Ishikawa (cell line): Measurements from ENCODE around the gene PCIF1.
A peak's percentile ranks its signal among the peaks of the same experiment; 100 is the strongest.

ENCODE experiments used
- CEBPB ChIP-seq: IDR thresholded peaks from 2 replicates; pipeline ENCODE4 v1.6.1; 2012
- CREB1 ChIP-seq: IDR thresholded peaks from 2 replicates; pipeline ENCODE4 v1.6.1; 2012; ENCODE audit warnings: low read depth
- EGR1 ChIP-seq: IDR thresholded peaks from 2 replicates; pipeline ENCODE4 v1.6.1; 2012
- EP300 ChIP-seq: IDR thresholded peaks from 2 replicates; pipeline ENCODE4 v1.6.1; 2012; ENCODE audit warnings: borderline replicate concordance
- FOXM1 ChIP-seq: IDR thresholded peaks from 2 replicates; pipeline ENCODE4 v1.6.1; 2012; ENCODE audit warnings: low read depth, borderline replicate concordance
- NFIC ChIP-seq: IDR thresholded peaks from 2 replicates; pipeline ENCODE4 v1.6.1; 2012
- RAD21 ChIP-seq: IDR thresholded peaks from 2 replicates; pipeline ENCODE4 v1.6.1; 2012; ENCODE audit warnings: low read depth
- REST ChIP-seq: IDR thresholded peaks from 2 replicates; pipeline ENCODE4 v1.6.1; 2012; ENCODE audit warnings: low read depth, mild to moderate bottlenecking
- TAF1 ChIP-seq: IDR thresholded peaks from 2 replicates; pipeline ENCODE4 v1.6.1; 2012; ENCODE audit warnings: low read depth, mild to moderate bottlenecking
- TCF12 ChIP-seq: IDR thresholded peaks from 2 replicates; pipeline ENCODE4 v1.6.1; 2012; ENCODE audit warnings: low read depth
- TEAD4 ChIP-seq: IDR thresholded peaks from 2 replicates; pipeline ENCODE4 v1.6.1; 2012
- USF1 ChIP-seq: IDR thresholded peaks from 2 replicates; pipeline ENCODE4 v1.6.1; 2012
- YY1 ChIP-seq: IDR thresholded peaks from 2 replicates; pipeline ENCODE4 v1.6.1; 2012; ENCODE audit warnings: low read depth
- ZBTB7A ChIP-seq: IDR thresholded peaks from 2 replicates; pipeline ENCODE4 v1.6.1; 2012; ENCODE audit warnings: low read depth
- TF ChIP-seq, protein P1 (sequence below): IDR thresholded peaks from 2 replicates; pipeline ENCODE4 v1.6.1; 2012

PCIF1 gene

DNA sequence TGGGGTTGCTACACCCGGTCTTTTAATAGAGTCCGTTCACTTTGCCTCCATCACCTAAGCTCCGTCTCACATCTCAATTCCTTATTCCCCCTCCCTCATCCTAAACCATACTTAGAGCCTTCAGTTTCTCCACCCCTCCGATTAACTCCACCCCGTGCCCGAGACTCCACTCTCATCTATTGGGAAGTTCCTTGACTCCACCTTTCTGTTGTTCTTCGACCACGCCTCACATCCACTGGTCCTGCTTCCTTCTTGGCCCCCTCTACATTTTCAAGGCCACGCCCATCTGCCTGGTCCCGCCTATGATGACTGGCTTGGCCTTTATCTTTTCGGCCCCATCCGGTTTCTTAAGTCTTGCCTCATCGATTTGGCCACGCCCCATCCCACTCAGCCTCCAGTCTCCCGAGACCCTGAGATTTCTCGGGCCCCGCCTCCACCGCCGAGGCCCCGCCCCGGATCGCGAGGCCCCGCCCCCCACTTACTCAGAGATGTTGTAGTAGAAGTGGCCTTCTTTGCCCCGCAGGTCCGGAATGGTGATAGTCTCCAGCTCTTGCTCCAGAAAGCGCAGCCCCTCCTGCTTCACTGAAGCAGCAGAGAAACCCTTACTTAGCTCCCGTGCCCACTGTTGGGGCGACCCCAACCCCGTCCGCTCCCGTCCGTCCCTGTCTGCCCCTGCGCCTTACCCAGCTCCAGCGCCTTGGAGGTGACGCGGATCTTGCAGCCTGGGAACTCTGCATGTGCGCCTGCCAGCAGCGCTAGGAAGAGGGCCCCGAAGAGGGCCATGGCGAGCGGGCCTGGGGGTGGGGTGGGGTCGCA, 23.6 kb upstream of the PCIF1 start:
- TF ChIP-seq NFIC (no peak), REST (no peak), FOXM1 (no peak), TAF1 (peak; percentile 65), CEBPB (peak; percentile 81), YY1 (no peak), TCF12 (no peak)
- TF ChIP-seq, protein P1, sequence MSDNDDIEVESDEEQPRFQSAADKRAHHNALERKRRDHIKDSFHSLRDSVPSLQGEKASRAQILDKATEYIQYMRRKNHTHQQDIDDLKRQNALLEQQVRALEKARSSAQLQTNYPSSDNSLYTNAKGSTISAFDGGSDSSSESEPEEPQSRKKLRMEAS: 0 out of 2 replicates have a peak, but pooled peaks have one; percentile 21

DNA sequence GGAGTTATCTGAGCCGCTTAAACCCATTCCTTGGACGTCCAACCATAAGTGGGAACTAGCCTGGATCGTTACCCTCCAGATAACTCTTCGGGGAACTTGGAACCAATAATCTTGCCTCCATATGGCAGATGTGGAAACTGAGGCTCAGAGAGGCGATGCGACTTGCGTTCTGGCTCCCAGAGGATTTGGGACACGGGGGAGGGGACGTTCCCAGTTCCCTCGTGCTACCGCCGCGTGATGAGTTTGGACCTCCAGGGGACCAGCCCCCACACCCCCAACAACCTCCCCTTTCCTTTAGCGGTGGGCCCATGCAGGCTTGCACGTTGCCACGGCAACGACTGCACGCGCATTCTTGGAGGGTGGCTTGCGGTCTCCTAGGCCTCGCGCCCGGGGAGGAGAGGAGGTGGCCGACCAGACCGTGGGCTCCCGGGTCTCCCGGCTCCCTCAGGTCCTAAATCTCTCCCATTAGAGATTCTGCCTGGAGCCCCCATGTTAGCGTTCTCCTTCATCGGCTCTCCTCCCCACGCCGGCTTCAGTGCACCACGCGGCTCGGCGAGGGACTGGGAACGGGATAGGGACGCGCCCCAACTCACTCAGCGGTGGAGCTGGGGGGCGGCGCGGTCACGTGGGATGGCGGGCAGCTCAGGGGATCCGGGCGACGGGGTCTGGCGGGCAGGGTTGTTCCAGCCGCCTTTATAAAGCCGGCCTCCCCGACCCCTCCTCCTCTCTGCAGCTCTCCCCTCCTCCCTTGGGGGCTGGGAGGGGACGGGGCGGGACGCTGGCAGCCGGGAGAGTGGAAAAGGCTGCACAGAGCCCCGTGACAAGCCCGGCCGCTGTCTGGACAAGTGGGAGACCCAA, 22.8 kb upstream of the PCIF1 start, which contains the start of gene PLTP:
Gene PLTP (minus strand): TSS at position 670 of the 858 bp plus-strand sequence. CDS start 703 bp downstream, outside the sequence.
- TF ChIP-seq ZBTB7A (peak; percentile 71), NFIC (no peak), USF1 (peak; percentile 83)
- TF ChIP-seq, protein P1: 0 out of 2 replicates have a peak, but pooled peaks have one; percentile 59

DNA sequence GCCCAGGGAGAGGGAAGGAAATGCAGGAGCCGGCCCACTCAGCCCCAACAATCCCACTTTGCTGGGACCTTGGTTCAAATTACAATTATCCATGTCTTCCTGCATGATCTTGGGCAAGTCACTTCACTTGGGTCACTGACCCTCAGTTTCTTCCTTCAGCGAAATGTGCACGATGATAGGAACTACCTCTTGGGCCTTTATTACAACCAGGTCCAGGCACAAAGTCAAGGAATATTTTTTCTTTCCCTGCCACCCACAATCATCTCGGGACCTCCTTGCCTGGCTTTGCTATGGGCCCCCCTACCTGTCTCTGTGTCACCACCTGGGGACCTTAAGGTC, 22.2 kb upstream of the PCIF1 start:
- TF ChIP-seq, protein P1: no peak

GRCh38 chr20:45913116-45913515, 21.4 kb upstream of the PCIF1 start:
- TF ChIP-seq YY1: no peak

- no peak for TF ChIP-seq NFIC
- TF ChIP-seq RAD21: no peak
Observed at GRCh38 chr20:45917790-45918141, 16.7 kb upstream of the PCIF1 start.

- TF ChIP-seq FOXM1: no peak
- TF ChIP-seq EGR1: no peak
Observed at GRCh38 chr20:45918182-45918737, 16.2 kb upstream of the PCIF1 start.

GRCh38 chr20:45918779-45919537, 15.5 kb upstream of the PCIF1 start:
- TF ChIP-seq EGR1: no peak
- no peak for TF ChIP-seq FOXM1
- TF ChIP-seq CREB1: no peak
- TF ChIP-seq ZBTB7A: no peak
- no peak for TF ChIP-seq TEAD4
- no peak for TF ChIP-seq NFIC

DNA sequence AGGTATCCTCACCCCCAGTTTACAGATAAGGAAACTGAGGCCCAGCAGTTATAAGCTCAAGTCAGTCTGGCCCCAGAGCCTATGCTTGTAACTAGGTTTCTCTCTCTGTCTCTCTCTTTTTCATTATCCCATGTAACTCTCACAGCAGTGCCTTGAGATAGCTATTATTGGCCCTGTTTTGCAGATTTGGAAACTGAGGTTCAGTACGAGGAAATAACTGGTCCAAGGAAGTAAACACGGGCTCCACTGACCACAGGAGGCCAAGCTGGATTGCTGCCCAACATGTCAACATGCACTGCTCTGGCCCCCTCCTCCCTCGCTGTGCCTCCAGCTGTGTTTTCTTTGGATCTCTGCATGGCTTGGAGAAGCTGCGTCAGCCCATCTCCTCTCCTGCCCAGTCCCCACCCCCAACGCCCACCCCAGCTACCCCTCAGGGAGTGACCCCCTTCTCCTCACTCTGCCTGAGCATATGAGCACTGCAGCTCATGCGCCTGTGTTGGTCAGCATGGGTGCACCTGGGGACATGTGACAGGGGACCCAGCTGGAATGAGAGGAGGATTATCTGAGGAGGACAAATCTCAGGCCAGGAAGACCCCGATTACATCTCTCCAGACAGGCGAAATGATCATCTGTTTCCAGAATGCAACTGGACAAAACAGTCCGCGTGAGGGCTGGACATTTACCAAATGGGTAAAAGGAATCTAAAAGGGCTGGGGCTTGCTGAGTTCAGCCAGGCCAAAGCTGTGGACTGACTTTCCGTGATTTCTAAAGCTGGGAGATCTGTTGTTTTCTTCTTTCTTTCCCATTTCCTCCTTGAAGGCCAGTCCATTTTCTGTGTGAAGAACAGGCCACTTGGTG, 14.7 kb upstream of the PCIF1 start:
- no peak for TF ChIP-seq FOXM1
- TF ChIP-seq TAF1: no peak
- no peak for TF ChIP-seq REST
- no peak for TF ChIP-seq ZBTB7A
- TF ChIP-seq EGR1: no peak
- no peak for TF ChIP-seq TCF12
- no peak for TF ChIP-seq YY1
- TF ChIP-seq RAD21: no peak
- TF ChIP-seq CEBPB: no peak
- TF ChIP-seq TEAD4: no peak
- TF ChIP-seq USF1: no peak
- no peak for TF ChIP-seq NFIC
- TF ChIP-seq CREB1: no peak
- TF ChIP-seq, protein P1: no peak
- TF ChIP-seq EP300: no peak
